Posterior cingulate gyrus (tissue), 11 donors: Measurements from ENCODE around the gene TRPM4.
"Not testable (repeated sequence)": the region's sequence is repeated elsewhere in the genome, so short reads cannot be mapped to it uniquely, and the experiment has no call there.

Experiments used
- DNase-seq, 10 donors: peaks; one replicate each; pipeline versions ENCODE4 v3.0.0 to v3.0.0-alpha.2; 2020 to 2021; ENCODE audit warnings: mixed read lengths in 3 of 10
- intact Hi-C: fragments of 100-400 bp; cut with DNase I; formaldehyde crosslinking; loops from one replicate; pipeline ENCODE4 v1.15.1; 2023

Gene TRPM4

DNA sequence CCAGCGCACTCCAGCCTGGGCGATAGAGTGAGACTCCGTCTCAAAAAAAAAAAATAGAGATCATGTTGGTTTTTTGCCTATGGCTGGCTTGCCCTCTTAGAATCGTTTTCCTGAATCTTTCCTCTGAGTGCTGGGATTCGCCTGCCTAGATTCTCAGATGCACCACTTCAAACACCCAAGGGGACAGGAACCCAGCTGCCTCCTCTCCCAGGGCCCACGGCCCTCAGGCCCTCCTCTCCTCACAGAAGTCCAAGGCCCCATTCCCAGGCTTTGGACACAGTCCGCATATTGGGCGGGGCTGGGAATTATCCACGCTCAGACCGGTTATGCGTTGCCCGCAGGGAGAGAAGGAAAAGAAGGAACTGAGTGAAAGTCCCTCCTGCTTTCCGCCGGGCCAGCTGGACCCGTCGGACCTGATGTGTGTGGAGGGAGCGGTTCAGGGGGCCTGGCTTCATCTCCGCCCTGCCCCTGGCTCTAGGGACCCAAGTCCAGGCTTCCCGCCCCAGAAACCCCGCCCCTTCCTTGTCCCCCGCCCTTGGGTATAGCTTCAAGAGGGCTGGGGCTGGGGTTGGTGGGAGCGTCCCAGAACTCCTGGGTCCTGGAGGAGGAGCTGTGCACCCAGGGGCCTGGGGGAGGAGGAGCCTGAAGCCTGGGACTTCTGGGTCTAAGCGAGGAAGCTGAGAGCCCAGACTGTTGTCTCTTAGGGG, 32.4 kb upstream of the TRPM4 start:
- intact Hi-C loops, result no loop called here

DNA sequence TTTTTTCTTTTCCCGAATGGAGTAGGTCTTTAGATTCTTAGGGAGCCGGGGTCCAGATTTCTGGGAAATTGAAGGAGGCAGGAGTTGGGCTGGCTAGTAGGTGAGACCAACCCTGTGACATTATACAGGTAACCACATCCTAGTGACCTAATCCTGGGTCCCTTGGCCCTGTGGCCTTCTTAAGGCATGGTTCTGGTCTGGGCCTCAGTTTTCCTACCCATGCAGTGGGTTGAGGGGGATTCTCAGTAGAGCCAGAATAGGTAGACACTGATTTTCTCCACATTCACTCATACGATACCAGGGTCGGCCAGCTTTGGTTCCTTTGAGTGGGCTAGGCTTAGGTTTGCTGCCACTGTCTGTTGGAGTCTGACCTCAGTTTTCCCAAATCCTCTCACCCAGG, 31.0 kb upstream of the TRPM4 start:
- intact Hi-C loops, result no loop called here
- no peak for DNase-seq

More for the DNA sequence above, 32.4 kb upstream of the TRPM4 start:
- DNase-seq, result no peak

DNA sequence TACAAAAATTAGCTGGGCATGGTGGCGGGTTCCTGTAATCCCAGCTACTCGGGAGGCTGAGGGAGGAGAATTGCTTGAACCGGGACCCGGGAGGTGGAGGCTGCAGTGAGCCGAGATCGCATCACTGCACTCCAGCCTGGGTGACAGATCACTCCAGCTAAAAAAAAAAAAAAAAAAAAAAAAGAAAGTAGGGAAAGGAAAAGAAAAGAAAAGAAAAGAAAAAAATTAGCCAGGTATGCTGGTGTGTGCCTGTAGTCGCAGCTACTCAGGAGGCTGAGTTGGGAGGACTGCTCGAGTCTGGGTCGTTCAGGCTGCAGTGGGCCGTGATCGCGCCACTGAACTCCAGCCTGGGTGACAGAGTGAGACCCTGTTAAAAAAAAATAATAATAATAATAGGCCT, 30.4 kb upstream of the TRPM4 start:
- DNase-seq, intact Hi-C loops: not testable (repeated sequence)

DNA sequence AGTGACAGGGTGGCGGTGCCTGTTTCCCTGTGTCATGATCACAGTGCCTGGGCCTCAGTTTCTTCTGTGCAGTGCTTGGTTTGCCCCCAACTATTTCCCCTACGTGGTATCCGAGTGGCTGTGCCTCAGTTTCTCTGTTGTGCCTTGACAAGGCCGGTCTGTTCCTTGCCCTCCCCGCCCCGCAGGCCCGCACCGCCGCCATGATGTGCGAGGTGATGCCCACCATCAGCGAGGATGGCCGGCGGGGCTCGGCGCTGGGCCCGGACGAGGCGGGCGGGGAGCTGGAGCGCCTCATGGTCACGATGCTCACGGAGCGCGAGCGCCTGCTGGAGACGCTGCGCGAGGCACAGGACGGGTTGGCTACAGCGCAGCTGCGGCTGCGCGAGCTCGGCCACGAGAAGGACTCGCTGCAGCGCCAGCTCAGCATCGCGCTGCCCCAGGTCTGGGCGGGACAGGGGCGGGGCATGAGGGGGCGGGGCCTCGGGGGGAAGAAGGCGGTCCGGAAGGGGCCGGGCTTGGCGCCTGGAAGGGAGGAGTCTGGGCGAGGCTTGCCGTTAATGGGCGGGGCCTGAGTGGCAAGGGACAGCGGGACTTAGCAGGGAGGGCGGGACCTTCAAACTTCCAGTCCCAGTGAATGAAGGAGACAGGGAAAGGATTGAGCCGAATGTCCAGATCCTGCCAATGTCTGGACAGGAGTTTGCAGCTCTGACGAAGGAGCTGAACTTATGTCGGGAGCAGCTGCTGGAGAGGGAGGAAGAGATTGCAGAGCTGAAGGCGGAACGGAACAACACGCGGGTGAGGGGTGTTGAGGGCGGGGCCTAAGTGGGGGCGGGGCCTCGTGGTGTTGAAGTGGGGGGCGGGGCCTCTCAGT, 29.7 kb upstream of the TRPM4 start:
- DNase-seq, result peak; percentile 94 to 99 (median 96)
- intact Hi-C loops, result no loop called here

DNA sequence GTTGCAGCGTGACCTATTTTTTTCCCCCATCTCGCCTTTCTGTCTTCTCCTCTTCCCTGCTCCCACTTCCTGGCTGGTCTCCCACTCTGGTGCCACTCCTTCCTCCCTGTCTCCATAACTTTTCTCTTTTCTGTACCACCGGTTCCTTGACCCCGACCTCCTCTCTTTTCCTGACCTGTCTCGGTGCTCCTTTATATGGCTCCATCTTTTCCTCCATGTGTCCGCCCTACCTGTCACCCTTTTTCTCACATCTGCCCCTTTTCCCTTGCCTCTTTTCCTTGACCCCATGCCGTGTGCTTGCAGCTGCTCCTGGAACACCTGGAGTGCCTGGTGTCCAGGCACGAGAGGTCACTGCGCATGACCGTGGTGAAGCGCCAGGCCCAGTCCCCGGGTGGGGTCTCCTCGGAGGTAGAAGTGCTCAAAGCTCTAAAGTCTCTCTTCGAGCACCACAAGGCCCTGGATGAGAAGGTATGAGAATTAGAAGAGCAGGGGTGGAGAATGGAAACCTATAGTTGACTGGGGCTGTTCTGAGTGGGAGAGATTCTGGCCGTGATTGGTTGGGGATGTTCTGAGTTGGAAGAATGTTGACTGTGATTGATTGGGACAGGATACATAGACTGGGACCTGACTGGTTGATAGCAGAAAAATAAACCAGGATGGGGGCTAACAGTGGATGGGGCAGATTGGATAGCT, 28.9 kb upstream of the TRPM4 start:
- intact Hi-C loops, result no loop called here
- no peak for DNase-seq

DNA sequence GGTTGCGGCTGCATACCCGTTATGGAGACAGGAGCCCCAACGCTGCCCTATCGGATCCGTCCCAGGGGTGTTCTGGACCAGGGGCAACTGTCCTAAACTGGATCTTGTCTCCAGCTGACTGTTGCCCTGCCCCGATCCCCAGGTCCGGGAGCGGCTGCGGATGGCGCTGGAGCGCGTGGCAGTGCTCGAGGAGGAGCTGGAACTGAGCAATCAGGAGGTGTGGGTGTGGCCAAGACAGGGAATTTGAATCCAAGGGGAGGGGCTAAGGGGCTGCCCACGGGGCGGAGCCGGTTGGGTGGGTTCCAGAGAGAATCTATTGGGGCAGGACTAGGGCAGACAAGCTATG, 28.4 kb upstream of the TRPM4 start:
- intact Hi-C loops, result no loop called here
- no peak for DNase-seq

DNA sequence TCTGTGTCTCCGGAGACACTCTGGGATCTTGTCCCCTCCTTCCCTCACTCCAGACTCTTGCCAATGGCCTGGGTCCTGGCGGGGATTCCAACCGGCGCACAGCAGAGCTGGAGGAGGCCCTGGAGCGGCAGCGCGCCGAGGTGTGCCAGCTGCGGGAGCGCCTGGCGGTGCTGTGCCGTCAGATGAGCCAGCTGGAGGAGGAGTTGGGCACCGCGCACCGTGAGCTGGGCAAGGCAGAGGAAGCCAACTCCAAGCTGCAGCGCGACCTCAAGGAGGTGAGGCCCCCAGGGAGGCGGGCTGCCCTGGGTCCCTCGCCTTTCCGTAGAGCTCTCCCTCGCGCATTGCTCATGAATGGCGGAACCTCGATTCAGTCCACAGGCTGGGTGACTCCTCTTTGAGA, 27.3 kb upstream of the TRPM4 start:
- intact Hi-C loops, result no loop called here
- DNase-seq, result peak in 5 of 10 donors; percentile 27 to 90 (median 54)

DNA sequence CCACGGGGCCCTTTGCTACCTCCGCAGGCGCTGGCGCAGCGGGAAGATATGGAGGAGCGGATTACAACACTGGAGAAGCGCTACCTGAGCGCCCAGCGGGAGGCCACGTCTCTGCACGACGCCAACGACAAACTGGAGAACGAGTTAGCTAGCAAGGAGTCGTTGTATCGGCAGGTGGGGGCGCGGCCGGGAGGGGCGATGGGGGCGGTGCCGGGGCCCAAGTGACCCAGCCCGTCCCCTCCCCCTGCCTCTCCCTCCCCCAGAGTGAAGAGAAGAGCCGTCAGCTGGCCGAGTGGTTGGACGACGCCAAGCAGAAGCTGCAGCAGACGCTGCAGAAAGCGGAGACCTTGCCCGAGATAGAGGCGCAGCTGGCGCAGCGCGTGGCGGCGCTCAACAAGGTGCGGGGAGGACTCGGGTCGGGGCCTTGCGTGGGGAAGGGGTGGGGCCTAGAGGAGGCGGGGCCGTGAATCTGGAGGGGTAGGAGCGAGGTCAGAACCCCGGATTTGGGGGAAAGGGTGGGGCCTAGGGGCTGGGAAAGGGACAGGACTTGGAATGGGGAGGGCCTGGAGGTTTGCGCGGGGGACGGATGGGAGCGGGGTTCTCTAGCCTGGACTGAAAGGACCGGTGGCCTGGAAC, 24.5 kb upstream of the TRPM4 start:
- DNase-seq, result no peak
- intact Hi-C loops, result no loop called here

DNA sequence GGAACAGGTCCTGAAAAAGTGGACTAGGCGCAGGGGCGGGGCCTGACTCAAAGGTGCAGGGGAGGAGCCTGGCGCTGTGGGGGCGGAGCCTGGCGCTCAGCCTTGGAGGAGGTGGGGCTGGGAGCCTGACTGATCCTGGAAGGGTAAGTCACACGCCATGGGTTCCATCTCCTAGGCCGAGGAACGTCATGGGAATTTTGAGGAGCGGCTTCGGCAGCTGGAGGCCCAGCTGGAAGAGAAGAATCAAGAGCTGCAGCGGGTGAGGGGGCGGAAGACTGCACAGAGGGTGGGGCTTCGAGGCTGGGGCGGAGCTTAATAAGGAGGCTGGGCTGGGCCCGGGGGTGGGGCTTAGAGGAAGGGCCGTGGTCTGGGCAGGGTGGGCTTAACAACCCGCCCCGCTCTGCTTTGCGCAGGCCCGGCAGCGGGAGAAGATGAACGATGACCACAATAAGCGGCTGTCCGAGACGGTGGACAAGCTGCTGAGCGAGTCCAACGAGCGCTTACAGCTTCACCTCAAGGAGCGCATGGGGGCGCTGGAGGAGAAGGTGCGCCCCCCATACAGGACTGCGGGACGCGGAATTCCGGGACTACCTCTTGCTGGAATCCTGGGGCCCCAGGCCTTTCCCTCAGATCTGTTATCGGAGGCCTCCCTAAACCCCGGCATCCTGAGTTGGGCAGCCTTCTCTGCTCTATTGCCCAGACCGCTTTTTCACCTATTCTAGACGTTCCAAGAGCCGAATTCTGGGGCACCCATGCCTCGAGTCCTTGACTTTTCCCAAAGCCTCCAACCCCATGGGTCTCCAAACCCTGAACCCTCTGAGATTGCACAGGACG, 23.8 kb upstream of the TRPM4 start:
- no peak for DNase-seq
- intact Hi-C loops, result no loop called here

DNA sequence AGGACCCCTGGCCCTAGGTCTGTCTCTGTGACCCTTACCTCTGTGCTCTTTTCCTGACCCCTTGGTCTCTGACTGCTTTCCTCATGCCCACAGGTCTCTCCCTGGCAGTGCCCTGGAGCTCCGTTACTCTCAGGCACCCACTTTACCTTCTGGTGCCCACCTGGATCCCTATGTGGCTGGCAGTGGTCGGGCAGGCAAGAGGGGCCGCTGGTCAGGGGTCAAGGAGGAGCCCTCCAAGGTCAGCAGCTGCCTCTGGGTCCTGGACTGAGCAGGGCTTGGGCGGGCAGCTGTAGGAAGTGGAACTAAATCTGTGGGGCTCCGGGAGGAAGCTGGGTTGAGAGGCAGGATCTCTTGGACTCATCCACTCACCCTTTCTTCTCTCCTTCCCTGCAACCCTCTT, 21.9 kb upstream of the TRPM4 start:
- no peak for DNase-seq
- intact Hi-C loops, result no loop called here

DNA sequence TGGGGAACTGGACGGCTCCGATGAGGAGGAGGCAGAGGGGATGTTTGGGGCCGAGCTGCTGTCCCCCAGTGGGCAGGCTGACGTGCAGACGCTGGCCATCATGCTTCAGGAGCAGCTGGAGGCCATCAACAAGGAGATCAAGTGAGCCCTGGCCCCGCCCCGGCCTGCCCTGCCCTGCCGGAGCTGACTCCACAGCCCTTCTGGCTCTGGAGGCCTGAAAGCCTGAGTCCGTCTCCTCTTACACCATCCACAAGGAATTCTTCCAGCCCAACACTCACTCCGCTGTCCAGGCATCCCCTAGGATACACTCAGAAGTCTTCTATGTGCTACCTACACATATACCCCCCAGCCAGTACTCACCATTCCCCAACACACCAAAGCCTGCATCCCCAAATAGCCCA, 20.8 kb upstream of the TRPM4 start:
- intact Hi-C loops, result no loop called here
- no peak for DNase-seq

DNA sequence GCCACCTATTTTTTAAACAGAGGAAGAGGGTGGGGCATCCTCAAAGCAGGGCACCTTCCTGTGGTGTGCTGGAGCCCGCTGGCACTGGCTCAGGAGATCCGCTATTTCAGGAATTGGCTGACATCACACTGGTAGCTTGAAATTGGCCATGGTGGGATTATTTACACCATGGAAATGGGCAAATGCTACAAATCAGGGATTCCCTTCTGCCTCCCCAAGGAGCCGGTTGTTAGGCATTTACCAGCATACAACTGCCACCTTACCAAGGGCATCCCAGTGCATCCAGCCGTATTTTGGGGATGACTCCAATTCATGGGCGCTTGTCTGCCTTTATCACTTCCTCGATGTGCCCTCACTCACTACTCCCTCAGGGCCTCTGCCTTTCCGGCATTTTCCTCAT, 16.6 kb upstream of the TRPM4 start:
- intact Hi-C loops, result no loop called here
- DNase-seq, result no peak

DNA sequence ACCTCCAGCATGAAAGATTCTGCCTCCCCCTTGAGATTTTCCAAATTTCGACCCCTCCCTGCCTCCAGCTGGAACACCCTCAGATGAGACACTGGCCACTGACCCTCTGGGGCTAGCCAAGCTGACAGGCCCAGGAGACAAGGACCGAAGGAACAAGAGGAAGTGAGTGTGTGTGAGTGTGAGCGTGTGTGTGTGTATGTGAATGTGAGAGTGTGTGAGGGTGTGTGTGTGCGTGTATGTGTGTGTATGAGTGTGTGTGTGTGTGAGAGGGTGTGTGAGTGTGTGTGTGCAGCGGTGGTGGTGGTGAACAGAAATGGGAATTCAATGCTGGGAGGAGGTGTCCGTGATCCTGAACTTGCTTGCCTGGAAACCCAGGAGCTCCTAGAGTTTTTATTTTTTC, 16.2 kb upstream of the TRPM4 start:
- DNase-seq, result no peak
- intact Hi-C loops, result no loop called here

DNA sequence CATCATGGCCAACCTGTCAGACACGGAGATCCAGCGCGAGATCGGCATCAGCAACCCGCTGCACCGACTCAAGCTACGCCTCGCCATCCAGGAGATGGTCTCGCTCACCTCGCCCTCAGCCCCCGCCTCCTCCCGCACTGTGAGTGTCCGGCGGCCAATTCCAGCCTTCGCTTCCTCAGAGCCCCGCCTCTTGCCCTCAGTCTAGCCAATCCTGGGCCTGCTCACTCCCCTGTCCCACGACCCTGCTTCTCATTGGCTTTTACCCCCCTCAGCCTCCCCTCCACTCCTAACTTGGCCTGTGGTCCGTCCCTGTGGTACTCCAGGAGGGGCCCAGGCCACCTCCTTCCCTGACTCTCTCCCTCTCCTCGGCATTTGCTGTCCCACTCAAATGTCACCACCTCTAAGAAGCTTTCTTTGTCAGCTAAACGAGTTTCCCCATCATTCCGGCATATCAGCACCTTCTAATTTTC, 14.7 kb upstream of the TRPM4 start:
- intact Hi-C loops, result no loop called here
- peak; percentile 79 to 98 (median 87) for DNase-seq

DNA sequence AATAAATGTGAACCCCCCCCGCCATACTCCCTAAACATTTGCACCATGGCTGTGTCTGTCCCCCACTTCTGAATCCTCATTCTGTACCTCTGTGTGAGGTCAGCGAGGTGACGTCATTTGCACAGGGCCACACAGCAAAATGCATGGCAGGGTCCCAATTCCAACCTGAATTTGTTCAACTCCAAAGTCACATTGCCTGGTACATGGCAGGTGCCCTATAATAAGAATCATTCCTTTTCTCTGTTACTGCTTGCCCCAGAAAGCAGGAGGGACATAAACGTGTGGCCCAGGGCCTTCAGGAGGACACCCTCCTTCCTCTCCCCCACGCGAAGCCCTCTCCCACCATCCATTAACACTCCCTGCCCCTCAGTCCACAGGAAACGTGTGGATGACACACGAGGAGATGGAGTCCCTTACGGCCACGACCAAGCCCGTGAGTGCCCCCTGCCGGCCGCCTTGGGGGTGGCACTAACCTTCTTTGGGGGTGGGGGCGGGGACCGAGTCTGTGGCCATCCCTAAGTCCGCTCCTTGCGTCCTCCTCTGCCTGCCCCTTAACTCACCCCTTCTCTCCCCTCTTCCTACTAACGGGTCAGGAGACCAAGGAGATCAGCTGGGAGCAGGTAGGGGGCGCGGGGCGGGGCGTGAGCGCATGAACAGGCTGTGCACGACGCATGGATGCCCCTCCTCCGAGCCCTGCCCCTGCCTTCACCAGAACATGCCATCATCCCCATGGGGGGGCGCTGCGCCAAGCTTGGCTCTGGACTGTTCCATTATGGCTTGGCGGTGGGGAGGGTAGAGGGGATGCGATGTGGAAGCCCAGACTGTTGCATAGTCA, 11.8 kb upstream of the TRPM4 start:
- DNase-seq, result peak; percentile 70 to 97 (median 84)
- intact Hi-C loops, result loop anchor here (5.0 kb wide), 2 partner anchors 48 to 62 kb away; no protein-coding TSS in a partner anchor

DNA sequence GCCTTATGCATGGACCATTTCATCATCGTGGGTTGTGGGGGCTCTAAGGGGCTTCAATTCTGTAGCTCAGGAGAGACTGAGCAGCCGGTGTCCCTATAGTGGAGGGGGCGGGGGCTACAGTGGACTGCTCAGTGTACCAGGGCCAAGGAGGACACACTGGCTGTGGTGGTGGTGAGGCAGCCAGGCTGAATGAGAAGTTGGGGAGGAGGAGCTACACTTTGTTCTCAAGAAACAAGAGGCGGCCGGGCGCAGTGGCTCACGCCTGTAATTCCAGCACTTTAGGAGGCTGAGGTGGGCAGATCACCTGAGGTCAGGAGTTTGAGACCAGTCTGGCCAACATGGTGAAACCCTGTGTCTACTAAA, 11.2 kb upstream of the TRPM4 start:
- intact Hi-C loops, result loop anchor here (5.0 kb wide), 2 partner anchors 49 to 61 kb away; no protein-coding TSS in a partner anchor
- peak in 3 of 10 donors; percentile 32 to 89 (median 40) for DNase-seq

DNA sequence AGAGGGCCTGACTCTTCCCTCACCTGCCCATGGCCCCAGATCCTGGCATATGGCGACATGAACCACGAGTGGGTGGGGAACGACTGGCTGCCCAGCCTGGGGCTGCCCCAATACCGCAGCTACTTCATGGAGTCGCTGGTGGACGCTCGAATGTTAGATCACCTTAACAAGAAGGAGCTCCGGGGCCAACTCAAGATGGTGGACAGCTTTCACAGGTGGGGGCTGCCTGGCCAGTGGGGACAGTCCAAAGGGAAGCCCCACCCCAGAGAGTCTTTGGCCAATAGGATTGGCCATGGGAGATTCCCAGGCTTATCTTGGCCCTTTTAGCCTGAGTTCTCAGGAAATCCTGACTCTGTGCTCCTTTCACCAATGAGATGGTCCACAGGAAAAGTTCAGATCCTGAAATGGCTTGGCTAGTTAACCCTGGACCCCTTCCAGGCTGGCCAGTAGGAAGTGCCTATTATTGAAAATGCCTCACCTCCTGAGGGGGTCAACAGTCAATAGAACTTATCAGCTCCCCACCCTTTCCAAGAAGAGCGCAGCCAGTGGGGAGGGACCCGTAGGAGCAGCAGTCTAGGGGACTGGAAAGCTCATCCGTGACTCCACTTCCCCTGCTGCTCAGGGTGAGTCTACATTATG, 9.4 kb upstream of the TRPM4 start:
- DNase-seq, result peak in 2 of 10 donors; percentile 39 to 58
- intact Hi-C loops, result loop anchor here (5.0 kb wide), 2 partner anchors 51 to 59 kb away; no protein-coding TSS in a partner anchor
